Testis (tissue), 3 donors: ENCODE data around the gene ETHE1. TPM values are rescaled to one million over a fixed set of nuclear protein-coding genes. Genes with fewer than 3 reads are reported as not detected.

Experiments used
- DNase-seq: peaks from one replicate; pipeline ENCODE4 v3.0.0-alpha.2; 2019
- H3K27ac ChIP-seq, 2 donors: fragments of 200-600 bp; sonication (generic); one replicate each; pipeline ENCODE4 v1.5.1; 2019
- H3K27me3 ChIP-seq: fragments of 200-600 bp; sonication (generic); one replicate; pipeline ENCODE4 v1.5.1; 2019
- H3K36me3 ChIP-seq: fragments of 200-600 bp; sonication (generic); one replicate; pipeline ENCODE4 v1.5.1; 2017; ENCODE audit warnings: low read depth; ENCODE audit errors: missing control alignments
- H3K4me1 ChIP-seq: fragments of 200-600 bp; sonication (generic); one replicate; pipeline ENCODE4 v1.5.1; 2019
- H3K4me3 ChIP-seq, 2 donors: fragments of 200-600 bp; sonication (generic); one replicate each; pipeline ENCODE4 v1.5.1; 2017 to 2019
- H3K9me3 ChIP-seq: fragments of 200-600 bp; sonication (generic); one replicate; pipeline ENCODE4 v1.5.1; 2017
- CTCF ChIP-seq, 3 experiments: fragments of 450-650 bp in 2 of 3; fragments of 200-600 bp in 1 of 3; sonication (generic) in 1 of 3; IDR thresholded peaks; one replicate each; pipeline ENCODE4 v1.5.1; 2016 to 2019; ENCODE audit warnings: antibody characterized with exemption in 3 of 3, mild to moderate bottlenecking in 2 of 3, moderate library complexity in 1 of 3
- POLR2A ChIP-seq: fragments of 450-650 bp; IDR thresholded peaks from one replicate; pipeline ENCODE4 v1.6.1; 2017; ENCODE audit warnings: antibody characterized with exemption, mild to moderate bottlenecking, moderate library complexity
- WGBS, 2 donors: methylation state at CpG; one replicate each; pipeline ENCODE4 v1.1.5; 2018; 5-methylcytosine and 5-hydroxymethylcytosine counted together
- intact Hi-C: fragments of 100-400 bp; cut with DNase I; formaldehyde crosslinking; loops from one replicate; pipeline ENCODE4 v1.15.1; 2023; ENCODE audit warnings: low total_unique reads
- polyA plus RNA-seq: library from polyadenylated mRNA; stranded (reverse); fragments of 350-450 nt; fragmentation: Illumina TruSeq; extraction: RNeasy Lipid Tissue Mini Kit (QIAGEN cat#74804); gene quantifications from one replicate; pipeline ENCODE4 v1.2.3, GENCODE V29; 2014; ENCODE audit warnings: low read depth, low replicate concordance; ENCODE audit not compliant: insufficient read depth
- total RNA-seq, 2 donors: library from RNA; depleted of rRNA; stranded (reverse); fragments of >200 nt; gene quantifications; one replicate each; pipeline ENCODE4 v1.2.3, GENCODE V29; 2016

ETHE1 gene
- total and polyA plus RNA-seq, 3 donors from 2014 or later = 11.2 to 13.1 (median 11.5) TPM

DNA sequence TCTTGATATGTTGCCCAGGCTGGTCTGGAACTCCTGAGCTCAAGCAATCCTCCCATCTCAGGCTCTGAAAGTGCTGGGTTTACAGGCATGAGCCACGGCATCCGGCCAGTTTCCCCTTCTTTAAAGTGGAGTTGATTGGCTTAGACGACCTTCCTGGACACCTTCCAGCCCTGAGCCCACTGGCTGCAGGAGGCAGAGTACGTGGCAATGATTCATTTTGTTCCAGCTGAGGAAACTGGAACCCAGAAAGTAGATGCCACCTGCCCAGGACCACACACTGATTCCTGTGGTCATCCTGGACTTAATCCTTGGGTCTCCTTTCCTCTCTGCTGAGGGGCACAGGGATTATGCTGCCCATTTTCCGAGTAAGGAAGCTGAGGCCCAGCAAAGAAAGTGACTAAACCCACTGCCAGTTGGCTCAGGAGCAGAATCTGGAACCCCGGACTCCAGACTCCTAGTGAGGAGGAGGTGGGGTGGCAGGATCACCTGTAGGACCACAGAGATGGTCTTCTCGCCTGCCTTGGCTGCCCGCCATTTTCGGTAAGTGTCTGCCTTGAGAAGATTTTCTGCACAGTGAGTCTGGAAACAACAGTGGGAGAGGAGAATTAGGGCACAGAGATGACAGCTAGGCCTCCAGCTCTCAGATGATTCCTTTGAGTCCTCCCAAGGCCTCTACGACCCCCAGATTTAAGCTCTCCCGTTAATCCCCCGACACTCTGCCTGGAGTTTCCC lies 47.6 kb upstream of the ETHE1 start:
- H3K4me1 ChIP-seq = no peaks in the 10 kb centered on the region
- H3K4me3 ChIP-seq = peak overlapping the region; percentile 71 to 73
- intact Hi-C loops = no loop called here
- H3K36me3 ChIP-seq = no peaks in the 10 kb centered on the region
- no peak for DNase-seq
- H3K27me3 ChIP-seq = no peaks in the 10 kb centered on the region
- H3K27ac ChIP-seq = peak overlapping the region in 1 of 2 donors; percentile 72
- TF ChIP-seq POLR2A (no peak), CTCF (IDR thresholded peaks at IDR 0.05) (no peak)
- H3K9me3 ChIP-seq = no peaks in the 10 kb centered on the region
- WGBS, 2 donors = 26 to 30% methylated on average over 12 of the region's 12 CpGs

DNA sequence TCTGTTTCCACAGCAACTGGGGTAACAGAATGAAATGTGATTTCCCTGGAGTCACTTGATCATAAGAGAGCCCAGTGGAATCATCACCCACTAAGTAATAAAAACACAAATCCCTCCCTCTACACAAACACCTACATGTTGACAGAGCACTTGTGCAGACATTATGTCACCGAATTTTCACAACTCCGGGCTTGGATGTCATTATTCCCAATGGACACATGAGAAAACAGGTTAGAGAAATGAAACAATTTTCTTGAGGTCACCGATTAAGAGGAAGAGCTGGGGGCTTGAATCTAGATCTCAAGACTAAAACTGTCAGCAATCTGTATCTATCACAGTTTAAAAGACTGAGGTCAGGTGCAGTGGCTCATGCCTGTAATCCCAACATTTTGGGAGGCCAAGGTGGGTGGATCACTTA lies 45.2 kb upstream of the ETHE1 start:
- no peaks in the 10 kb centered on the region for H3K36me3 ChIP-seq
- no peaks in the 10 kb centered on the region for H3K27me3 ChIP-seq
- no peak for DNase-seq
- no peaks in the 10 kb centered on the region for H3K9me3 ChIP-seq
- no peak overlapping the region for H3K27ac ChIP-seq
- TF ChIP-seq CTCF (IDR thresholded peaks at IDR 0.05) = no peak
- no peak for TF ChIP-seq POLR2A
- intact Hi-C loops = no loop called here
- no peaks in the 10 kb centered on the region for H3K4me1 ChIP-seq
- no peak overlapping the region for H3K4me3 ChIP-seq
- 89 to 96% methylated on average over 3 of the region's 3 CpGs for WGBS, 2 donors

GRCh38 chr19:43570174-43570791 lies 43.3 kb upstream of the ETHE1 start:
- Histone ChIP-seq H3K36me3 (no peaks in the 10 kb centered on the region), H3K27ac (no peak overlapping the region), H3K27me3 (no peaks in the 10 kb centered on the region), H3K4me1 (no peaks in the 10 kb centered on the region), H3K9me3 (no peaks in the 10 kb centered on the region), H3K4me3 (no peak overlapping the region)
- no peak for TF ChIP-seq CTCF (IDR thresholded peaks at IDR 0.05)
- no peak for TF ChIP-seq POLR2A
- intact Hi-C loops = no loop called here
- DNase-seq = no peak
- WGBS, 2 donors = 71 to 89% methylated on average over 5 of the region's 5 CpGs

DNA sequence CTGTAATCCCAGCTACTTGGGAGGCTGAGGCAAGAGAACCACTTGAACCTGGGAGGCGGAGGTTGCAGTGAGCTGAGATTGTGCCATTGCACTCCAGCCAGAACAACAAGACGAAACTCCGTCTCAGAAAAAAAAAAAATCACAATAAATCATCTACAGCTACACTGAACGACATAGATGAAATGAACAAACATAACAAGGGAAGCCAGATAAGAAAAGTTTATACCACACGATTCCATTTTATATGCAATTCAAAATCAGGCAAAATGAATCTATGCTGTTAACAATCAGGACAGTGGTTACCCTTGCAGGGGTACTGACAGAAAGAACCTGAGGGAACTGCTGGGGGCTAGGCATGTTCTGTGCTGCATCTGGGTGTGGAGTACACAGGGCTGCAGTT lies 42.7 kb upstream of the ETHE1 start:
- TF ChIP-seq CTCF (IDR thresholded peaks at IDR 0.05) = no peak
- no peak for TF ChIP-seq POLR2A
- intact Hi-C loops = no loop called here
- no peak overlapping the region for H3K27ac ChIP-seq
- H3K9me3 ChIP-seq = no peaks in the 10 kb centered on the region
- no peaks in the 10 kb centered on the region for H3K27me3 ChIP-seq
- no peaks in the 10 kb centered on the region for H3K4me1 ChIP-seq
- DNase-seq = no peak
- no peak overlapping the region for H3K4me3 ChIP-seq
- no peaks in the 10 kb centered on the region for H3K36me3 ChIP-seq
- WGBS, 2 donors = 89 to 92% methylated on average over 5 of the region's 5 CpGs
